HEK293 (cell line): ENCODE data around the gene PDE11A.
"Not testable (repeated sequence)": the region's sequence is repeated elsewhere in the genome, so short reads cannot be mapped to it uniquely, and the experiment has no call there.

Source experiments
- CTCF ChIA-PET: fragments of 350-600 bp; formaldehyde crosslinking; extraction: SDS; loops from one replicate; lab custom pipeline; 2021; ENCODE audit warnings: antibody characterized with exemption; lab: Yijun Ruan, JAX
- POLR2A ChIA-PET: fragments of 300-600 bp; formaldehyde crosslinking; extraction: SDS; loops from one replicate; lab custom pipeline; 2020; ENCODE audit warnings: antibody characterized with exemption, inconsistent platforms; lab: Yijun Ruan, JAX
- H3K27ac ChIP-seq: fragments of 200-500 bp; sonication (Bioruptor generic); 2 replicates; pipeline ENCODE4 v1.5.1; 2014; ENCODE audit warnings: low read depth, low read length, control low read depth, inconsistent platforms; ENCODE audit errors: extremely low read depth
- H3K36me3 ChIP-seq, 2 experiments: fragments of 200-500 bp in 1 of 2; sonication (Bioruptor generic) in 1 of 2; 1 replicate in 1 of 2; 2 replicates in 1 of 2; pipeline ENCODE4 v1.5.1; 2014 to 2017; ENCODE audit warnings: inconsistent platforms in 2 of 2, low read length in 2 of 2; ENCODE audit not compliant: control insufficient read depth in 2 of 2, insufficient read depth in 1 of 2
- H3K4me1 ChIP-seq: fragments of 200-500 bp; sonication (Bioruptor generic); 2 replicates; pipeline ENCODE4 v1.5.1; 2014; ENCODE audit warnings: mild to moderate bottlenecking, low read length, inconsistent platforms; ENCODE audit not compliant: control insufficient read depth, insufficient read depth
- H3K4me3 ChIP-seq: 2 replicates; pipeline ENCODE4 v1.5.1; 2011; ENCODE audit warnings: low read depth, mild to moderate bottlenecking, control low read depth, low read length, moderate library complexity
- H3K9me3 ChIP-seq: fragments of 200-500 bp; sonication (Bioruptor generic); 2 replicates; pipeline ENCODE4 v1.5.1; 2014; ENCODE audit warnings: low read depth, low read length, inconsistent platforms; ENCODE audit not compliant: control insufficient read depth, insufficient read depth
- BCL11A ChIP-seq: fragments of 450-650 bp; formaldehyde crosslinking; IDR thresholded peaks from 2 replicates; pipeline ENCODE4 v1.5.1; 2016; ENCODE audit warnings: low read depth, missing biosample characterization, missing genetic modification characterization
- EGR2 ChIP-seq: fragments of 450-650 bp; formaldehyde crosslinking; IDR thresholded peaks from 2 replicates; pipeline ENCODE4 v1.5.1; 2016; ENCODE audit warnings: low read depth, missing biosample characterization, missing genetic modification characterization
- SALL2 ChIP-seq: fragments of 450-650 bp; formaldehyde crosslinking; IDR thresholded peaks from 2 replicates; pipeline ENCODE4 v1.5.0; 2017; ENCODE audit warnings: missing biosample characterization, mild to moderate bottlenecking, missing genetic modification characterization, borderline replicate concordance
- SP3 ChIP-seq: fragments of 450-650 bp; formaldehyde crosslinking; IDR thresholded peaks from 2 replicates; pipeline ENCODE4 v1.5.1; 2016; ENCODE audit warnings: missing biosample characterization, missing genetic modification characterization
- ZBTB1 ChIP-seq: fragments of 450-650 bp; formaldehyde crosslinking; IDR thresholded peaks from 2 replicates; pipeline ENCODE4 v1.5.1; 2016; ENCODE audit warnings: missing biosample characterization, missing genetic modification characterization
- ZFHX2 ChIP-seq: fragments of 450-650 bp; formaldehyde crosslinking; conservative IDR thresholded peaks from 2 replicates; pipeline ENCODE4 v1.5.1; 2016; ENCODE audit warnings: missing biosample characterization, missing genetic modification characterization
- ZNF112 ChIP-seq: fragments of 450-650 bp; formaldehyde crosslinking; IDR thresholded peaks from 2 replicates; pipeline ENCODE4 v1.5.0; 2017; ENCODE audit warnings: missing biosample characterization, missing genetic modification characterization
- ZNF138 ChIP-seq: fragments of 450-650 bp; formaldehyde crosslinking; IDR thresholded peaks from 2 replicates; pipeline ENCODE4 v1.5.1; 2016; ENCODE audit warnings: missing biosample characterization, missing genetic modification characterization, borderline replicate concordance
- ZNF211 ChIP-seq: fragments of 450-650 bp; formaldehyde crosslinking; IDR thresholded peaks from 2 replicates; pipeline ENCODE4 v1.5.1; 2016; ENCODE audit warnings: low read depth, missing biosample characterization, missing genetic modification characterization
- ZNF292 ChIP-seq: fragments of 450-650 bp; formaldehyde crosslinking; IDR thresholded peaks from 2 replicates; pipeline ENCODE4 v1.5.1; 2016; ENCODE audit warnings: low read depth, missing biosample characterization, missing genetic modification characterization, borderline replicate concordance
- ZNF404 ChIP-seq: fragments of 450-650 bp; formaldehyde crosslinking; IDR thresholded peaks from 2 replicates; pipeline ENCODE4 v1.5.1; 2017; ENCODE audit warnings: missing biosample characterization, missing genetic modification characterization
- TF ChIP-seq, protein P1 (sequence below): fragments of 450-650 bp; formaldehyde crosslinking; IDR thresholded peaks from 2 replicates; pipeline ENCODE4 v1.5.1; 2017; ENCODE audit warnings: missing biosample characterization, missing genetic modification characterization
- TF ChIP-seq, protein P2 (sequence below): fragments of 450-650 bp; formaldehyde crosslinking; conservative IDR thresholded peaks from 2 replicates; pipeline ENCODE4 v1.5.1; 2016; ENCODE audit warnings: low read depth, missing biosample characterization, missing genetic modification characterization
- TF ChIP-seq, protein P3 (sequence below): fragments of 450-650 bp; formaldehyde crosslinking; IDR thresholded peaks from 2 replicates; pipeline ENCODE4 v1.5.1; 2016; ENCODE audit warnings: missing biosample characterization, missing genetic modification characterization
- TF ChIP-seq, protein P4 (sequence below): fragments of 450-650 bp; formaldehyde crosslinking; IDR thresholded peaks from 2 replicates; pipeline ENCODE4 v1.5.1; 2016; ENCODE audit warnings: missing biosample characterization, missing genetic modification characterization

Gene PDE11A

DNA sequence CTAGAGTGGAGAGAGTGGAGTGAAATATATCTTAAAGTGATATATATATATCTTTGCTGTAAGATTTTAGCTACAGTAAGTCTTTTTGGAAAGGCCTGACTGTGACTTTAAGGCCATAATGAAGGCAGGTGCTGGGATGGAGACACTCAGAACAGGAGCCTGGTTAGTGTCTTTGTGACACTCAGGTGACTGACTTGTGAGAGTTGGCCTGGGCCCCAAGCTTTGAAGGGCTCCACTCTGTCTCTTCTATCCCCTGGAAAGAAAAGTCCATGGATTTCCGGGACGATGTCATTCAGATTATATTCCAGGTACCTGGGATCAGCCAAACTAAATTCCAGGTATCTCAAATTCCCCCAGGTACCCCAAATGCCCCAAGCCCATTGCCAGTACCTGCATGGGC, 276.6 kb downstream of the PDE11A start:
- Histone ChIP-seq H3K4me3 (no peak overlapping the region), H3K4me1 (no peaks in the 10 kb centered on the region), H3K27ac (no peak overlapping the region), H3K36me3 (no peaks in the 10 kb centered on the region), H3K9me3 (no peaks in the 10 kb centered on the region)
- no peak for TF ChIP-seq ZNF138 (tag by site-specific recombination)
- TF ChIP-seq, protein P1, sequence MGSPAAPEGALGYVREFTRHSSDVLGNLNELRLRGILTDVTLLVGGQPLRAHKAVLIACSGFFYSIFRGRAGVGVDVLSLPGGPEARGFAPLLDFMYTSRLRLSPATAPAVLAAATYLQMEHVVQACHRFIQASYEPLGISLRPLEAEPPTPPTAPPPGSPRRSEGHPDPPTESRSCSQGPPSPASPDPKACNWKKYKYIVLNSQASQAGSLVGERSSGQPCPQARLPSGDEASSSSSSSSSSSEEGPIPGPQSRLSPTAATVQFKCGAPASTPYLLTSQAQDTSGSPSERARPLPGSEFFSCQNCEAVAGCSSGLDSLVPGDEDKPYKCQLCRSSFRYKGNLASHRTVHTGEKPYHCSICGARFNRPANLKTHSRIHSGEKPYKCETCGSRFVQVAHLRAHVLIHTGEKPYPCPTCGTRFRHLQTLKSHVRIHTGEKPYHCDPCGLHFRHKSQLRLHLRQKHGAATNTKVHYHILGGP (tag by site-specific recombination) = no peak
- TF ChIP-seq ZNF404 = no peak
- TF ChIP-seq ZNF292 (tag by site-specific recombination) = no peak
- no peak for TF ChIP-seq SP3 (tag by site-specific recombination)
- TF ChIP-seq ZNF112 (tag by site-specific recombination) = no peak
- TF ChIP-seq, protein P2, sequence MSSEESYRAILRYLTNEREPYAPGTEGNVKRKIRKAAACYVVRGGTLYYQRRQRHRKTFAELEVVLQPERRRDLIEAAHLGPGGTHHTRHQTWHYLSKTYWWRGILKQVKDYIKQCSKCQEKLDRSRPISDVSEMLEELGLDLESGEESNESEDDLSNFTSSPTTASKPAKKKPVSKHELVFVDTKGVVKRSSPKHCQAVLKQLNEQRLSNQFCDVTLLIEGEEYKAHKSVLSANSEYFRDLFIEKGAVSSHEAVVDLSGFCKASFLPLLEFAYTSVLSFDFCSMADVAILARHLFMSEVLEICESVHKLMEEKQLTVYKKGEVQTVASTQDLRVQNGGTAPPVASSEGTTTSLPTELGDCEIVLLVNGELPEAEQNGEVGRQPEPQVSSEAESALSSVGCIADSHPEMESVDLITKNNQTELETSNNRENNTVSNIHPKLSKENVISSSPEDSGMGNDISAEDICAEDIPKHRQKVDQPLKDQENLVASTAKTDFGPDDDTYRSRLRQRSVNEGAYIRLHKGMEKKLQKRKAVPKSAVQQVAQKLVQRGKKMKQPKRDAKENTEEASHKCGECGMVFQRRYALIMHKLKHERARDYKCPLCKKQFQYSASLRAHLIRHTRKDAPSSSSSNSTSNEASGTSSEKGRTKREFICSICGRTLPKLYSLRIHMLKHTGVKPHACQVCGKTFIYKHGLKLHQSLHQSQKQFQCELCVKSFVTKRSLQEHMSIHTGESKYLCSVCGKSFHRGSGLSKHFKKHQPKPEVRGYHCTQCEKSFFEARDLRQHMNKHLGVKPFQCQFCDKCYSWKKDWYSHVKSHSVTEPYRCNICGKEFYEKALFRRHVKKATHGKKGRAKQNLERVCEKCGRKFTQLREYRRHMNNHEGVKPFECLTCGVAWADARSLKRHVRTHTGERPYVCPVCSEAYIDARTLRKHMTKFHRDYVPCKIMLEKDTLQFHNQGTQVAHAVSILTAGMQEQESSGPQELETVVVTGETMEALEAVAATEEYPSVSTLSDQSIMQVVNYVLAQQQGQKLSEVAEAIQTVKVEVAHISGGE (tag by site-specific recombination) = no peak
- no peak for TF ChIP-seq ZNF211 (tag by site-specific recombination)
- no peak for TF ChIP-seq SALL2 (tag by site-specific recombination)
- TF ChIP-seq, protein P3, sequence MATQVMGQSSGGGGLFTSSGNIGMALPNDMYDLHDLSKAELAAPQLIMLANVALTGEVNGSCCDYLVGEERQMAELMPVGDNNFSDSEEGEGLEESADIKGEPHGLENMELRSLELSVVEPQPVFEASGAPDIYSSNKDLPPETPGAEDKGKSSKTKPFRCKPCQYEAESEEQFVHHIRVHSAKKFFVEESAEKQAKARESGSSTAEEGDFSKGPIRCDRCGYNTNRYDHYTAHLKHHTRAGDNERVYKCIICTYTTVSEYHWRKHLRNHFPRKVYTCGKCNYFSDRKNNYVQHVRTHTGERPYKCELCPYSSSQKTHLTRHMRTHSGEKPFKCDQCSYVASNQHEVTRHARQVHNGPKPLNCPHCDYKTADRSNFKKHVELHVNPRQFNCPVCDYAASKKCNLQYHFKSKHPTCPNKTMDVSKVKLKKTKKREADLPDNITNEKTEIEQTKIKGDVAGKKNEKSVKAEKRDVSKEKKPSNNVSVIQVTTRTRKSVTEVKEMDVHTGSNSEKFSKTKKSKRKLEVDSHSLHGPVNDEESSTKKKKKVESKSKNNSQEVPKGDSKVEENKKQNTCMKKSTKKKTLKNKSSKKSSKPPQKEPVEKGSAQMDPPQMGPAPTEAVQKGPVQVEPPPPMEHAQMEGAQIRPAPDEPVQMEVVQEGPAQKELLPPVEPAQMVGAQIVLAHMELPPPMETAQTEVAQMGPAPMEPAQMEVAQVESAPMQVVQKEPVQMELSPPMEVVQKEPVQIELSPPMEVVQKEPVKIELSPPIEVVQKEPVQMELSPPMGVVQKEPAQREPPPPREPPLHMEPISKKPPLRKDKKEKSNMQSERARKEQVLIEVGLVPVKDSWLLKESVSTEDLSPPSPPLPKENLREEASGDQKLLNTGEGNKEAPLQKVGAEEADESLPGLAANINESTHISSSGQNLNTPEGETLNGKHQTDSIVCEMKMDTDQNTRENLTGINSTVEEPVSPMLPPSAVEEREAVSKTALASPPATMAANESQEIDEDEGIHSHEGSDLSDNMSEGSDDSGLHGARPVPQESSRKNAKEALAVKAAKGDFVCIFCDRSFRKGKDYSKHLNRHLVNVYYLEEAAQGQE (tag by site-specific recombination) = no peak
- TF ChIP-seq, protein P4, sequence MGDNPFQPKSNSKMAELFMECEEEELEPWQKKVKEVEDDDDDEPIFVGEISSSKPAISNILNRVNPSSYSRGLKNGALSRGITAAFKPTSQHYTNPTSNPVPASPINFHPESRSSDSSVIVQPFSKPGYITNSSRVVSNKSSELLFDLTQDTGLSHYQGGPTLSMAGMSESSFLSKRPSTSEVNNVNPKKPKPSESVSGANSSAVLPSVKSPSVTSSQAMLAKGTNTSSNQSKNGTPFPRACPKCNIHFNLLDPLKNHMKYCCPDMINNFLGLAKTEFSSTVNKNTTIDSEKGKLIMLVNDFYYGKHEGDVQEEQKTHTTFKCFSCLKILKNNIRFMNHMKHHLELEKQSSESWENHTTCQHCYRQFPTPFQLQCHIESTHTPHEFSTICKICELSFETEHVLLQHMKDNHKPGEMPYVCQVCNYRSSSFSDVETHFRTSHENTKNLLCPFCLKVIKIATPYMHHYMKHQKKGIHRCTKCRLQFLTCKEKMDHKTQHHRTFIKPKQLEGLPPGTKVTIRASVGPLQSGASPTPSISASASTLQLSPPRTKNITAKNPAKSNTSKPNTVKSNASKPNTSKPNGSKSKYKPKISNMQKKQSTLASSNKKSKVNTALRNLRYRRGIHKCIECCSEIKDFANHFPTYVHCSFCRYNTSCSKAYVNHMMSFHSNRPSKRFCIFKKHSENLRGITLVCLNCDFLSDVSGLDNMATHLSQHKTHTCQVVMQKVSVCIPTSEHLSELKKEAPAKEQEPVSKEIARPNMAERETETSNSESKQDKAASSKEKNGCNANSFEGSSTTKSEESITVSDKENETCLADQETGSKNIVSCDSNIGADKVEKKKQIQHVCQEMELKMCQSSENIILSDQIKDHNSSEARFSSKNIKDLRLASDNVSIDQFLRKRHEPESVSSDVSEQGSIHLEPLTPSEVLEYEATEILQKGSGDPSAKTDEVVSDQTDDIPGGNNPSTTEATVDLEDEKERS = no peak
- no peak for TF ChIP-seq ZBTB1 (tag by site-specific recombination)
- no peak for TF ChIP-seq BCL11A (tag by site-specific recombination)
- TF ChIP-seq EGR2 (tag by site-specific recombination) = no peak
- TF ChIP-seq ZFHX2 (tag by site-specific recombination) = no peak
- ChIA-PET CTCF (no interaction called here), POLR2A (no interaction called here)

DNA sequence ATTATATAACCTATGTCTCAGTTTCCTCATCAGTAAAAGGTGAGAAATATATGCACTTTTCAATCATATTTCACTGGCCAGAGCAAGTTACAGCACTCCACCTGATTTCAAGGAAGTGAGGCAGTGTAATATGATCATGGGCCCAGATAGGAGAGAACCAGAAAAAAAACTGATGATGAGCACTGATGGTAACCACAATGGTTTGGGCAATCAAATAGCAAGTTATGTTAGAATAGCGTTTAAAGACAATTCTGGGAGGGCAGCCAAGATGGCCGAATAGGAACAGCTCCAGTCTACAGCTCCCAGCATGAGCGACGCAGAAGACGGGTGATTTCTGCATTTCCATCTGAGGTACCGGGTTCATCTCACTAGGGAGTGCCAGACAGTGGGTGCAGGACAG, 287.4 kb downstream of the PDE11A start:
- H3K4me3 ChIP-seq, H3K36me3 ChIP-seq, POLR2A ChIA-PET, H3K9me3 ChIP-seq, H3K4me1 ChIP-seq, H3K27ac ChIP-seq: not testable (repeated sequence)
- CTCF ChIA-PET = interaction anchor here (1.3 kb wide), 1 partner anchor 14 kb away, joined by 4 read pairs; no protein-coding TSS in a partner anchor
